K562 (cell line): Measurements from ENCODE around the gene CCL8. TPM values are rescaled to one million over a fixed set of nuclear protein-coding genes. Genes with fewer than 3 reads are reported as not detected.

Experiments
- ATAC-seq: fragments of 200-7000 bp; cut with Tn5 transposase; 3 replicates; pipeline ENCODE4 v1.9.1; 2020; ENCODE audit warnings: moderate library complexity
- BruUV-seq: library from RNA; stranded (reverse); fragments of 400-500 nt; replicated peaks from 2 replicates; lab custom pipeline; 2021; lab: Mats Ljungman, UMichigan
- CTCF ChIA-PET: fragments of 300-600 bp; formaldehyde crosslinking; extraction: SDS; loops from one replicate; lab custom pipeline; 2021; ENCODE audit warnings: low intra/inter-chr PET ratio; lab: Yijun Ruan, JAX
- POLR2A ChIA-PET: fragments of 300-600, 350-650 bp; sonication (Branson Sonifier 250); formaldehyde crosslinking; extraction: SDS; loops from one replicate; lab custom pipeline; 2021; ENCODE audit warnings: antibody characterized with exemption, inconsistent platforms; lab: Yijun Ruan, JAX
- DNase-seq, 4 experiments: peaks; one replicate each; pipeline versions ENCODE4 v3.0.0 to v3.0.0-alpha.2; 2011 to 2018; ENCODE audit warnings: low spot score in 3 of 4, mixed read lengths in 3 of 4; ENCODE audit errors: extremely low read depth in 1 of 4
- FAIRE-seq: peaks from 2 replicates; lab custom pipeline; 2011; peaks lifted over from hg19 to GRCh38; lab: Jason Lieb, UNC
- H2AFZ ChIP-seq: 2 replicates; pipeline ENCODE4 v1.6.0; 2011; ENCODE audit warnings: low read depth, low read length, control low read depth, inconsistent platforms
- H3K27ac ChIP-seq: fragments of 200-600 bp; 3 replicates; pipeline ENCODE4 v1.8.0; 2011; ENCODE audit warnings: low read depth, mild to moderate bottlenecking, control low read depth, inconsistent platforms, low read length, moderate library complexity, mixed read lengths; ENCODE audit errors: extremely low read depth
- H3K27me3 ChIP-seq, 2 experiments: fragments of 300-600 bp in 1 of 2; 2 replicates in 1 of 2; 3 replicates in 1 of 2; pipeline versions ENCODE4 v1.6.0 to v1.8.0; 2011; ENCODE audit warnings: inconsistent platforms in 2 of 2, low read length in 2 of 2, mild to moderate bottlenecking in 1 of 2, mixed read lengths in 1 of 2, moderate library complexity in 1 of 2; ENCODE audit not compliant: control insufficient read depth in 2 of 2, insufficient read depth in 2 of 2
- H3K36me3 ChIP-seq: fragments of 300-600 bp; 3 replicates; pipeline ENCODE4 v1.8.0; 2011; ENCODE audit warnings: mild to moderate bottlenecking, low read length, inconsistent platforms; ENCODE audit not compliant: control insufficient read depth, insufficient read depth
- H3K4me1 ChIP-seq, 2 experiments: fragments of 200-600 bp in 1 of 2; replicated peaks in 1 of 2; 2 replicates in 1 of 2; 3 replicates in 1 of 2; pipeline versions ENCODE4 v1.5.1 to v1.8.0; 2011; ENCODE audit warnings: inconsistent platforms in 2 of 2, low read length in 2 of 2, mild to moderate bottlenecking in 1 of 2, mixed read lengths in 1 of 2, moderate library complexity in 1 of 2; ENCODE audit not compliant: control insufficient read depth in 2 of 2, insufficient read depth in 2 of 2
- H3K4me2 ChIP-seq: 2 replicates; pipeline ENCODE4 v1.6.1; 2011; ENCODE audit warnings: low read length, control low read depth, inconsistent platforms, mixed read lengths; ENCODE audit not compliant: insufficient read depth
- H3K4me3 ChIP-seq: fragments of 200-600 bp; sonication (generic), shearing (Covaris generic); 2 replicates; pipeline ENCODE4 v1.5.1; 2016; ENCODE audit warnings: control low read depth, inconsistent platforms
- H3K79me2 ChIP-seq: fragments of 200-600 bp; 3 replicates; pipeline ENCODE4 v1.8.0; 2011; ENCODE audit warnings: low read length, inconsistent platforms; ENCODE audit not compliant: control insufficient read depth, insufficient read depth
- H3K9ac ChIP-seq, 2 experiments: 2 replicates each; pipeline versions ENCODE4 v1.6.0 to v1.6.1; 2011; ENCODE audit warnings: low read depth in 2 of 2, low read length in 2 of 2, control low read depth in 1 of 2, inconsistent platforms in 1 of 2, mild to moderate bottlenecking in 1 of 2, mixed read lengths in 1 of 2; ENCODE audit not compliant: insufficient read depth in 1 of 2
- H3K9me1 ChIP-seq: one replicate; pipeline ENCODE4 v1.6.0; 2011; ENCODE audit warnings: inconsistent platforms, mild to moderate bottlenecking, low read length, moderate library complexity; ENCODE audit not compliant: control insufficient read depth, insufficient read depth
- H3K9me3 ChIP-seq: replicated peaks from 2 replicates; pipeline ENCODE4 v1.5.1; 2011; ENCODE audit warnings: low read depth, low read length, inconsistent platforms; ENCODE audit not compliant: control insufficient read depth, insufficient read depth
- H4K20me1 ChIP-seq: replicated peaks from 2 replicates; pipeline ENCODE4 v1.6.1; 2011; ENCODE audit warnings: low read length, inconsistent platforms, mixed read lengths; ENCODE audit not compliant: control insufficient read depth, insufficient read depth
- BDP1 ChIP-seq: IDR thresholded peaks from 3 replicates; pipeline ENCODE4 v1.6.1; 2011; ENCODE audit not compliant: insufficient read length, insufficient read depth
- RBM39 ChIP-seq: fragments of 200-400 bp; formaldehyde crosslinking; optimal IDR thresholded peaks from 2 replicates; pipeline ENCODE3; 2018; ENCODE audit warnings: low read depth, low read length
- RHOXF2B ChIP-seq: fragments of 250-450 bp; sonication (Bioruptor Pico); conservative IDR thresholded peaks from 2 replicates; pipeline ENCODE4 v1.5.1; 2021
- U2AF1 ChIP-seq: fragments of 200-400 bp; formaldehyde crosslinking; optimal IDR thresholded peaks from 2 replicates; pipeline ENCODE3; 2017; ENCODE audit warnings: mild to moderate bottlenecking, low read depth, low read length, moderate library complexity
- ZBTB17 ChIP-seq: fragments of 450-650 bp; formaldehyde crosslinking; IDR thresholded peaks from 2 replicates; pipeline ENCODE4 v1.4.0; 2020; ENCODE audit warnings: mild to moderate bottlenecking
- ZNF23 ChIP-seq: fragments of 250-450 bp; sonication (Bioruptor Pico); IDR thresholded peaks from 2 replicates; pipeline ENCODE4 v1.4.0; 2020; ENCODE audit warnings: mild to moderate bottlenecking
- WGBS: fragments of 100-300 bp; shearing (Covaris generic); methylation state at CpG from one replicate; pipeline ENCODE4 v1.1.6; 2016; ENCODE audit warnings: low coverage, mixed read lengths; ENCODE audit not compliant: insufficient coverage; ENCODE audit errors: missing lambda C conversion rate; 5-methylcytosine and 5-hydroxymethylcytosine counted together
- in situ Hi-C: fragments of 300-500 bp; cut with MboI; formaldehyde crosslinking; loops from 4 replicates; pipeline ENCODE4 v1.15.0; 2018; ENCODE audit warnings: inconsistent platforms, mixed read lengths
- intact Hi-C: fragments of 100-400 bp; cut with micrococcal nuclease; formaldehyde crosslinking; loops from 2 replicates; pipeline ENCODE4 v1.14.2; 2022
- polyA plus RNA-seq, 8 experiments: library from polyadenylated mRNA; depleted of rRNA in 4 of 8; stranded (reverse) in 5 of 8; unstranded in 3 of 8; fragments of >200 nt; fragmentation: Nextera tagmentation in 2 of 8; fragmentation: Illumina TruSeq in 1 of 8; extraction: Ambion mirVana in 2 of 8; extraction: Trizol in 1 of 8; gene quantifications; 2 replicates each; pipeline versions ENCODE4 v1.2.1 to v1.2.3, GENCODE V29; 2011 to 2014; ENCODE audit warnings: inconsistent platforms in 1 of 8, missing spikeins in 1 of 8
- total RNA-seq, 7 experiments: library from RNA; depleted of rRNA in 6 of 7; stranded (reverse); fragments of >200 nt in 6 of 7; fragmentation: Illumina TruSeq in 2 of 7; extraction: Trizol in 2 of 7; gene quantifications; 2 replicates each; pipeline versions ENCODE4 v1.2.1 to v1.2.3, GENCODE V29; 2011 to 2021; ENCODE audit warnings: low replicate concordance in 1 of 7
- TF ChIP-seq, protein P1 (sequence below): fragments of 200-600 bp; sonication (generic); IDR thresholded peaks from one replicate; pipeline ENCODE4 v1.6.1; 2012; ENCODE audit warnings: mild to moderate bottlenecking, low read depth, low read length, inconsistent platforms
- TF ChIP-seq, protein P2 (sequence below): fragments of 450-650 bp; formaldehyde crosslinking; IDR thresholded peaks from 2 replicates; pipeline ENCODE4 v1.4.0; 2020; ENCODE audit warnings: mild to moderate bottlenecking, moderate library complexity

CCL8 gene
- total and polyA plus RNA-seq, 9 of the 15 experiments (the other 6 are each of a cell fraction or from before 2014, with no cell fraction given), result 0.06 TPM; not detected in 8

GRCh38 chr17:34305061-34305460, 14.2 kb upstream of the CCL8 start:
- in situ Hi-C loops (loop anchor here (10.0 kb wide), 1 partner anchor 100 kb away; no protein-coding TSS in a partner anchor), intact Hi-C loops (no loop called here)
- no peak overlapping the region for H2AFZ ChIP-seq
- H4K20me1 ChIP-seq, result no peaks in the 10 kb centered on the region
- no peak overlapping the region for H3K4me3 ChIP-seq
- FAIRE-seq, result no peak
- no peak for ATAC-seq
- 0% methylated on average over 4 of the region's 4 CpGs for WGBS
- H3K4me1 ChIP-seq, result no peaks in the 10 kb centered on the region
- no TSS peak for BruUV-seq
- H3K27ac ChIP-seq, result no peak overlapping the region
- POLR2A ChIA-PET, result interaction anchor here (1.0 kb wide), 1 partner anchor 27 kb away, joined by 3 read pairs; no protein-coding TSS in a partner anchor
- no peak overlapping the region for H3K9ac ChIP-seq
- no peaks in the 10 kb centered on the region for H3K79me2 ChIP-seq
- CTCF ChIA-PET, result interaction anchor here (4.6 kb wide), 1 partner anchor 105 kb away, joined by 55 read pairs; no protein-coding TSS in a partner anchor
- no peaks in the 10 kb centered on the region for H3K36me3 ChIP-seq
- H3K9me3 ChIP-seq, result no peaks in the 10 kb centered on the region
- H3K27me3 ChIP-seq, result peaks cover 0 to 4% of the 10 kb centered on the region in 2 experiments; a peak in 2 of 5 replicates
- H3K4me2 ChIP-seq, result no peak overlapping the region
- no peak for DNase-seq
- no peaks in the 10 kb centered on the region for H3K9me1 ChIP-seq
- no peak for TF ChIP-seq ZBTB17 (CRISPR knock-in tag)
- TF ChIP-seq, protein P1, sequence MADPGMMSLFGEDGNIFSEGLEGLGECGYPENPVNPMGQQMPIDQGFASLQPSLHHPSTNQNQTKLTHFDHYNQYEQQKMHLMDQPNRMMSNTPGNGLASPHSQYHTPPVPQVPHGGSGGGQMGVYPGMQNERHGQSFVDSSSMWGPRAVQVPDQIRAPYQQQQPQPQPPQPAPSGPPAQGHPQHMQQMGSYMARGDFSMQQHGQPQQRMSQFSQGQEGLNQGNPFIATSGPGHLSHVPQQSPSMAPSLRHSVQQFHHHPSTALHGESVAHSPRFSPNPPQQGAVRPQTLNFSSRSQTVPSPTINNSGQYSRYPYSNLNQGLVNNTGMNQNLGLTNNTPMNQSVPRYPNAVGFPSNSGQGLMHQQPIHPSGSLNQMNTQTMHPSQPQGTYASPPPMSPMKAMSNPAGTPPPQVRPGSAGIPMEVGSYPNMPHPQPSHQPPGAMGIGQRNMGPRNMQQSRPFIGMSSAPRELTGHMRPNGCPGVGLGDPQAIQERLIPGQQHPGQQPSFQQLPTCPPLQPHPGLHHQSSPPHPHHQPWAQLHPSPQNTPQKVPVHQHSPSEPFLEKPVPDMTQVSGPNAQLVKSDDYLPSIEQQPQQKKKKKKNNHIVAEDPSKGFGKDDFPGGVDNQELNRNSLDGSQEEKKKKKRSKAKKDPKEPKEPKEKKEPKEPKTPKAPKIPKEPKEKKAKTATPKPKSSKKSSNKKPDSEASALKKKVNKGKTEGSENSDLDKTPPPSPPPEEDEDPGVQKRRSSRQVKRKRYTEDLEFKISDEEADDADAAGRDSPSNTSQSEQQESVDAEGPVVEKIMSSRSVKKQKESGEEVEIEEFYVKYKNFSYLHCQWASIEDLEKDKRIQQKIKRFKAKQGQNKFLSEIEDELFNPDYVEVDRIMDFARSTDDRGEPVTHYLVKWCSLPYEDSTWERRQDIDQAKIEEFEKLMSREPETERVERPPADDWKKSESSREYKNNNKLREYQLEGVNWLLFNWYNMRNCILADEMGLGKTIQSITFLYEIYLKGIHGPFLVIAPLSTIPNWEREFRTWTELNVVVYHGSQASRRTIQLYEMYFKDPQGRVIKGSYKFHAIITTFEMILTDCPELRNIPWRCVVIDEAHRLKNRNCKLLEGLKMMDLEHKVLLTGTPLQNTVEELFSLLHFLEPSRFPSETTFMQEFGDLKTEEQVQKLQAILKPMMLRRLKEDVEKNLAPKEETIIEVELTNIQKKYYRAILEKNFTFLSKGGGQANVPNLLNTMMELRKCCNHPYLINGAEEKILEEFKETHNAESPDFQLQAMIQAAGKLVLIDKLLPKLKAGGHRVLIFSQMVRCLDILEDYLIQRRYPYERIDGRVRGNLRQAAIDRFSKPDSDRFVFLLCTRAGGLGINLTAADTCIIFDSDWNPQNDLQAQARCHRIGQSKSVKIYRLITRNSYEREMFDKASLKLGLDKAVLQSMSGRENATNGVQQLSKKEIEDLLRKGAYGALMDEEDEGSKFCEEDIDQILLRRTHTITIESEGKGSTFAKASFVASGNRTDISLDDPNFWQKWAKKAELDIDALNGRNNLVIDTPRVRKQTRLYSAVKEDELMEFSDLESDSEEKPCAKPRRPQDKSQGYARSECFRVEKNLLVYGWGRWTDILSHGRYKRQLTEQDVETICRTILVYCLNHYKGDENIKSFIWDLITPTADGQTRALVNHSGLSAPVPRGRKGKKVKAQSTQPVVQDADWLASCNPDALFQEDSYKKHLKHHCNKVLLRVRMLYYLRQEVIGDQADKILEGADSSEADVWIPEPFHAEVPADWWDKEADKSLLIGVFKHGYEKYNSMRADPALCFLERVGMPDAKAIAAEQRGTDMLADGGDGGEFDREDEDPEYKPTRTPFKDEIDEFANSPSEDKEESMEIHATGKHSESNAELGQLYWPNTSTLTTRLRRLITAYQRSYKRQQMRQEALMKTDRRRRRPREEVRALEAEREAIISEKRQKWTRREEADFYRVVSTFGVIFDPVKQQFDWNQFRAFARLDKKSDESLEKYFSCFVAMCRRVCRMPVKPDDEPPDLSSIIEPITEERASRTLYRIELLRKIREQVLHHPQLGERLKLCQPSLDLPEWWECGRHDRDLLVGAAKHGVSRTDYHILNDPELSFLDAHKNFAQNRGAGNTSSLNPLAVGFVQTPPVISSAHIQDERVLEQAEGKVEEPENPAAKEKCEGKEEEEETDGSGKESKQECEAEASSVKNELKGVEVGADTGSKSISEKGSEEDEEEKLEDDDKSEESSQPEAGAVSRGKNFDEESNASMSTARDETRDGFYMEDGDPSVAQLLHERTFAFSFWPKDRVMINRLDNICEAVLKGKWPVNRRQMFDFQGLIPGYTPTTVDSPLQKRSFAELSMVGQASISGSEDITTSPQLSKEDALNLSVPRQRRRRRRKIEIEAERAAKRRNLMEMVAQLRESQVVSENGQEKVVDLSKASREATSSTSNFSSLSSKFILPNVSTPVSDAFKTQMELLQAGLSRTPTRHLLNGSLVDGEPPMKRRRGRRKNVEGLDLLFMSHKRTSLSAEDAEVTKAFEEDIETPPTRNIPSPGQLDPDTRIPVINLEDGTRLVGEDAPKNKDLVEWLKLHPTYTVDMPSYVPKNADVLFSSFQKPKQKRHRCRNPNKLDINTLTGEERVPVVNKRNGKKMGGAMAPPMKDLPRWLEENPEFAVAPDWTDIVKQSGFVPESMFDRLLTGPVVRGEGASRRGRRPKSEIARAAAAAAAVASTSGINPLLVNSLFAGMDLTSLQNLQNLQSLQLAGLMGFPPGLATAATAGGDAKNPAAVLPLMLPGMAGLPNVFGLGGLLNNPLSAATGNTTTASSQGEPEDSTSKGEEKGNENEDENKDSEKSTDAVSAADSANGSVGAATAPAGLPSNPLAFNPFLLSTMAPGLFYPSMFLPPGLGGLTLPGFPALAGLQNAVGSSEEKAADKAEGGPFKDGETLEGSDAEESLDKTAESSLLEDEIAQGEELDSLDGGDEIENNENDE, result no peak
- no peak for TF ChIP-seq RBM39
- no peak for TF ChIP-seq ZNF23 (CRISPR knock-in tag)
- no peak for TF ChIP-seq RHOXF2B (CRISPR knock-in tag)
- no peak for TF ChIP-seq U2AF1
- TF ChIP-seq, protein P2, sequence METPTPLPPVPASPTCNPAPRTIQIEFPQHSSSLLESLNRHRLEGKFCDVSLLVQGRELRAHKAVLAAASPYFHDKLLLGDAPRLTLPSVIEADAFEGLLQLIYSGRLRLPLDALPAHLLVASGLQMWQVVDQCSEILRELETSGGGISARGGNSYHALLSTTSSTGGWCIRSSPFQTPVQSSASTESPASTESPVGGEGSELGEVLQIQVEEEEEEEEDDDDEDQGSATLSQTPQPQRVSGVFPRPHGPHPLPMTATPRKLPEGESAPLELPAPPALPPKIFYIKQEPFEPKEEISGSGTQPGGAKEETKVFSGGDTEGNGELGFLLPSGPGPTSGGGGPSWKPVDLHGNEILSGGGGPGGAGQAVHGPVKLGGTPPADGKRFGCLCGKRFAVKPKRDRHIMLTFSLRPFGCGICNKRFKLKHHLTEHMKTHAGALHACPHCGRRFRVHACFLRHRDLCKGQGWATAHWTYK (CRISPR knock-in tag), result no peak
- no peak for TF ChIP-seq BDP1
